MCF 10A (cell line): ENCODE results near the gene ORAI1. TPM values are rescaled to one million over a fixed set of nuclear protein-coding genes. Genes with fewer than 3 reads are reported as not detected.
"Not testable (repeated sequence)": the region's sequence is repeated elsewhere in the genome, so short reads cannot be mapped to it uniquely, and the experiment has no call there.

Source experiments
- BruUV-seq: library from RNA; stranded (reverse); fragments of 400-500 nt; replicated peaks from 2 replicates; lab custom pipeline; 2021; lab: Mats Ljungman, UMichigan
- CTCF ChIA-PET: fragments of 300-600 bp; sonication (Branson Sonifier 250); formaldehyde crosslinking; extraction: SDS; loops from one replicate; lab custom pipeline; 2021; ENCODE audit warnings: antibody characterized with exemption, inconsistent platforms; lab: Yijun Ruan, JAX
- POLR2A ChIA-PET: fragments of 300-600, 350-650 bp; sonication (Branson Sonifier 250); formaldehyde crosslinking; extraction: SDS; loops from one replicate; lab custom pipeline; 2020; ENCODE audit warnings: antibody characterized with exemption, inconsistent platforms; lab: Yijun Ruan, JAX
- DNase-seq: peaks from one replicate; pipeline ENCODE4 v3.0.0-alpha.2; 2018; ENCODE audit not compliant: unreplicated experiment
- H3K27ac Mint-ChIP-seq: one replicate; pipeline ENCODE4 v1.8.0; 2022; ENCODE audit warnings: mild to moderate bottlenecking, low read depth, mixed read lengths; ENCODE audit not compliant: unreplicated experiment
- H3K27me3 Mint-ChIP-seq: one replicate; pipeline ENCODE4 v1.8.0; 2022; ENCODE audit warnings: mixed read lengths; ENCODE audit not compliant: insufficient read depth, unreplicated experiment
- H3K36me3 Mint-ChIP-seq: one replicate; pipeline ENCODE4 v1.8.0; 2022; ENCODE audit warnings: mild to moderate bottlenecking, moderate library complexity, mixed read lengths; ENCODE audit not compliant: insufficient read depth, unreplicated experiment
- H3K4me1 Mint-ChIP-seq: one replicate; pipeline ENCODE4 v1.8.0; 2022; ENCODE audit warnings: mixed read lengths; ENCODE audit not compliant: insufficient read depth, unreplicated experiment
- H3K4me3 Mint-ChIP-seq: one replicate; pipeline ENCODE4 v1.8.0; 2022; ENCODE audit warnings: mild to moderate bottlenecking, moderate library complexity, mixed read lengths; ENCODE audit not compliant: unreplicated experiment
- H3K9me3 Mint-ChIP-seq: one replicate; pipeline ENCODE4 v1.8.0; 2022; ENCODE audit warnings: mixed read lengths; ENCODE audit not compliant: unreplicated experiment
- intact Hi-C: fragments of 100-400 bp; cut with micrococcal nuclease; formaldehyde crosslinking; loops from 2 replicates; pipeline ENCODE4 v1.14.1; 2022
- total RNA-seq: library from RNA; stranded (reverse); gene quantifications from 2 replicates; pipeline ENCODE4 v1.2.3, GENCODE V29; 2022
- TF ChIP-seq, protein P1 (sequence below): fragments of 200-600 bp; IDR thresholded peaks from one replicate; pipeline ENCODE4 v1.8.0; 2022; ENCODE audit warnings: antibody characterized with exemption, mild to moderate bottlenecking; ENCODE audit not compliant: unreplicated experiment

The ORAI1 gene
- total RNA-seq, 1 experiment from 2014 or later: 16.3 TPM

DNA sequence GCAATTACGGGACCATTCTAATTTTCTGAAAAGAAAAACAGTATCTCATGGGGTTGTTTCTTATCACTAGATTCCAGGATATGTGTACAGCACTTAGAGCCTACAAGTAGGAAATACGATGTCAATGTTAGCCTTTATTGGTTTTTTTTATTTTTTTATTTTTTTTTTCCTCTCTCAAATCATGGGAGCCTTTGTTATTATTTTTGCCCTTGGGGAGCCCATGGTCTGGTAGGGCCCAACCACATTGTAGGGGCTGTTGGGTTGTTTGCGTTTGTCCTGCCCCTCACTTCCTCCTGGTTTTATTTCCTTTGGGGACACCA is 37.2 kb downstream of the ORAI1 start:
- H3K27me3 Mint-ChIP-seq: no peaks in the 10 kb centered on the region
- H3K4me3 Mint-ChIP-seq: no peak overlapping the region
- POLR2A ChIA-PET: no interaction called here
- H3K9me3 Mint-ChIP-seq: no peaks in the 10 kb centered on the region
- H3K4me1 Mint-ChIP-seq: no peaks in the 10 kb centered on the region
- H3K36me3 Mint-ChIP-seq: no peaks in the 10 kb centered on the region
- intact Hi-C loops: no loop called here
- no peak for DNase-seq
- TF ChIP-seq, protein P1, sequence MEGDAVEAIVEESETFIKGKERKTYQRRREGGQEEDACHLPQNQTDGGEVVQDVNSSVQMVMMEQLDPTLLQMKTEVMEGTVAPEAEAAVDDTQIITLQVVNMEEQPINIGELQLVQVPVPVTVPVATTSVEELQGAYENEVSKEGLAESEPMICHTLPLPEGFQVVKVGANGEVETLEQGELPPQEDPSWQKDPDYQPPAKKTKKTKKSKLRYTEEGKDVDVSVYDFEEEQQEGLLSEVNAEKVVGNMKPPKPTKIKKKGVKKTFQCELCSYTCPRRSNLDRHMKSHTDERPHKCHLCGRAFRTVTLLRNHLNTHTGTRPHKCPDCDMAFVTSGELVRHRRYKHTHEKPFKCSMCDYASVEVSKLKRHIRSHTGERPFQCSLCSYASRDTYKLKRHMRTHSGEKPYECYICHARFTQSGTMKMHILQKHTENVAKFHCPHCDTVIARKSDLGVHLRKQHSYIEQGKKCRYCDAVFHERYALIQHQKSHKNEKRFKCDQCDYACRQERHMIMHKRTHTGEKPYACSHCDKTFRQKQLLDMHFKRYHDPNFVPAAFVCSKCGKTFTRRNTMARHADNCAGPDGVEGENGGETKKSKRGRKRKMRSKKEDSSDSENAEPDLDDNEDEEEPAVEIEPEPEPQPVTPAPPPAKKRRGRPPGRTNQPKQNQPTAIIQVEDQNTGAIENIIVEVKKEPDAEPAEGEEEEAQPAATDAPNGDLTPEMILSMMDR: no peak
- CTCF ChIA-PET: no interaction called here
- BruUV-seq: no TSS peak
- H3K27ac Mint-ChIP-seq: no peak overlapping the region

DNA sequence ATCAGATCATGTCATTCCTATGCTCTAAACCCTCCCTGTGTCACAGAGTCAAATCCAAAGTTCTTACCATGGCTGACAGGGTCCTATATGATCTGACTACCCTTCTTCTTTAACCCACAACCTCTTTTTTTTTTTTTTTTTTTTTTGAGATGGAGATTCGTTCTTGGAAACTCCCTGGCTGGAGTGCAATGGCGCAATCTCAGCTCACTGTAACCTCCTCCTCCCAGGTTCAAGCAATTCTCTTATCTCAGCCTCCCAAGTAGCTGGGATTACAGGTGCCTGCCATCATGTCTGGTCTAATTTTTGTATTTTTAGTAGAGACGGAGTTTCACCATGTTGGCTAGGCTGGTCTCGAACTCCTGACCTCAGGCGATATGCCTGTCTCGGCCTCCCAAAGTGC is 40.5 kb downstream of the ORAI1 start:
- CTCF ChIA-PET: interaction anchor here (0.6 kb wide), 1 partner anchor 15 kb away, joined by 5 read pairs; no protein-coding TSS in a partner anchor
- H3K4me1 Mint-ChIP-seq, intact Hi-C loops, H3K36me3 Mint-ChIP-seq, H3K27me3 Mint-ChIP-seq, DNase-seq, H3K27ac Mint-ChIP-seq, H3K9me3 Mint-ChIP-seq, POLR2A ChIA-PET, BruUV-seq, H3K4me3 Mint-ChIP-seq: not testable (repeated sequence)

DNA sequence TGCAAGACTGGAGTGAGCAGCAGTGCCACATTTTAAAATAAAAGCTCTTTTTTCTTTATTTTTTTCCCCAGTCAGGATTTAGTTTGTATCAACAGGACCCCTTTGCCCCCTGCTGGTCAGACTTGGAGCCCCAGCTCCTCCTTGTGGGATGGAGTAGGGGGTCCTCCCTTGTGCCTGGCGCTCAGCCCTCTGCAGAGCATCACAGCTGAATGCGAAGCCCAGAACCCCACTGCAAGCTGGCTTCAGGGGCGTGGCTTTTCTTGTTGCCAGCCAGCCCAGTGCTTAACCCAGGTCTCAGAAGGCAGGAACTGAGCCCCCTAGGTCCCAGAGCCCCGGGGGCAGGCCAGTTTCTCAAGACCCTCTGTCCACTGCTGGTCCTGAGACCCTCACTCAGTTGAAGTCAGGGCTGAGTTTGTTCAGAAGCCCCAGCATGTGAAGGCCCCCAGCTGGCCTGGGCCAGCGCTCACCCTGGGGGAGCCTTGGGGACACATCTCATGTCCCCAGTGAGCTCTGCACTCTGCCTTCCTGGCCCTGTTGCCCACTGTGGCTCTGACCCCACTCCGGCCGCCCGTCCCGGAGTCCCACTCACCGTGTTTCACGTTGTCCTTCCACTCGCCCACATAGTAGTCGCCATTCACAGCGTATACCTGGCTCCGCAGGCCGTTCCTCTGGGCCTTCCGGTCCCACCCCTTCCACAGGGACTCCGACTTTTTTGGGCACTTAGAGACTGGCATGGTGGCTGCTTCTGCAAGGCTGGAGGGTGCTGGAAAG is 42.6 kb downstream of the ORAI1 start:
- no peaks in the 10 kb centered on the region for H3K36me3 Mint-ChIP-seq
- TF ChIP-seq, protein P1: peak; percentile 39
- no peaks in the 10 kb centered on the region for H3K27me3 Mint-ChIP-seq
- peak; percentile 36 for DNase-seq
- H3K4me1 Mint-ChIP-seq: peaks cover 10% of the 10 kb centered on the region
- ChIA-PET POLR2A (interaction anchor here (0.8 to 1.4 kb wide), 2 partner anchors 19 to 42 kb away, joined by 3 to 4 read pairs; partner anchors contain the start of gene ORAI1), CTCF (interaction anchor here (0.6 to 1.9 kb wide), 8 partner anchors 13 to 335 kb away, joined by 3 to 14 read pairs (median 4); no protein-coding TSS in a partner anchor)
- H3K9me3 Mint-ChIP-seq: no peaks in the 10 kb centered on the region
- no peak overlapping the region for H3K27ac Mint-ChIP-seq
- BruUV-seq: no TSS peak
- intact Hi-C loops: no loop called here
- H3K4me3 Mint-ChIP-seq: no peak overlapping the region

DNA sequence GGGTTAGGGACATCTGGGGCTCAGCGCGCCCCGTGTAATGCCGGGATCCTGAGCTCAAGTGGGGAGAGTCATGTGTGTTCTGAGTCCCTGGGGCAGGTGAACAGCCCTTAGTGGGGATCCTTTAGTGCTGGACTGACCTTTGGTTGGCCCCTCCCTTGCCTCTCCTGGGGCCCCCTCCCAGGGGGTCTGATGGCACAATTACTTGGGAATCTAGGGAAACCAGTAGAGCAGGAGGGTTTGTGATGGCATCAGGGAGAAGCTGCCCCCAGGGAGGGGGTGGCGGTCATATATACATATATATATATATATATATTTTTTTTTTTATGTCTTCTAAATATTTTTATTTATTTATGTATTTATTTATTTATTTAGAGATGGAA is 43.2 kb downstream of the ORAI1 start, which contains the start of gene MORN3:
Gene MORN3, minus strand, starts transcription at position 134 of the 380 bp plus-strand sequence. CDS start 171 bp downstream, outside the sequence.
- ChIA-PET CTCF (interaction anchor here (1.0 to 1.8 kb wide), 3 partner anchors 12 to 117 kb away, joined by 3 to 14 read pairs (median 4); no protein-coding TSS in a partner anchor), POLR2A (interaction anchor here (0.7 to 1.4 kb wide), 2 partner anchors 43 to 1021 kb away, joined by 3 read pairs; partner anchors contain the start of gene ORAI1)
- Mint-ChIP-seq H3K27me3 (no peaks in the 10 kb centered on the region), H3K4me3 (no peak within 1 kb of the TSS), H3K9me3 (no peaks in the 10 kb centered on the region), H3K36me3 (no peaks in the 10 kb centered on the region), H3K4me1 (peaks cover 10% of the 10 kb centered on the region), H3K27ac (no peak within 1 kb of the TSS)
- intact Hi-C loops: no loop called here
- TF ChIP-seq, protein P1: no peak
- BruUV-seq: no TSS peak
- DNase-seq: no peak
